ENCODE results near the gene ERC2. TPM values are rescaled to one million over a fixed set of nuclear protein-coding genes. Genes with fewer than 3 reads are reported as not detected.

ERC2 gene
- total and polyA plus RNA-seq, 2 of the 13 experiments (the other 11 are each of a cell fraction or from before 2014, with no cell fraction given), result 0.16 to 0.22 TPM

GRCh38 chr3:55804170-55805095 is 663.8 kb downstream of the ERC2 start (continued):
- TF ChIP-seq ARID4A (CRISPR knock-in tag; IDR thresholded peaks at IDR 0.05; ENCODE audit: borderline replicate concordance) (no peak), KIAA2018 (CRISPR knock-in tag; IDR thresholded peaks at IDR 0.05; ENCODE audit: borderline replicate concordance) (no peak), STAG1 (CRISPR knock-in tag; IDR thresholded peaks at IDR 0.05) (no peak), ZNF337 (CRISPR knock-in tag; IDR thresholded peaks at IDR 0.05; ENCODE audit: borderline replicate concordance, low read depth) (no peak)
